Measurements from ENCODE around the gene MDK. TPM values are rescaled to one million over a fixed set of nuclear protein-coding genes. Genes with fewer than 3 reads are reported as not detected.

The MDK gene
- total and polyA plus RNA-seq, 2 experiments from 2014 or later, result 562 to 1,225 TPM

- no peak overlapping the region for H2AFZ ChIP-seq
- H4K20me1 ChIP-seq (ENCODE audit: insufficient read depth, poor library complexity, severe bottlenecking), result no peaks in the 10 kb centered on the region
- H3K9me3 ChIP-seq (ENCODE audit: low read depth), result no peaks in the 10 kb centered on the region
- no peak for DNase-seq (ENCODE audit: low spot score)
- H3K9me2 ChIP-seq (replicated peaks; ENCODE audit: insufficient read depth), result no peaks in the 10 kb centered on the region
- 91% methylated on average over 4 of the region's 4 CpGs for WGBS (ENCODE audit: low lambda C conversion rate, missing lambda C conversion rate)
- peaks cover 21% of the 10 kb centered on the region for H3K27me3 ChIP-seq
- peaks cover 19% of the 10 kb centered on the region for H3K4me1 ChIP-seq (ENCODE audit: insufficient read depth)
- no peak overlapping the region for H3K27ac ChIP-seq
- H3K36me3 ChIP-seq (replicated peaks; ENCODE audit: insufficient read depth, low read depth), result no peaks in the 10 kb centered on the region
- H3K79me2 ChIP-seq, result no peaks in the 10 kb centered on the region
- H3K4me3 ChIP-seq, result no peak overlapping the region
- H3K4me2 ChIP-seq, result no peak overlapping the region
- TF ChIP-seq, protein P1, sequence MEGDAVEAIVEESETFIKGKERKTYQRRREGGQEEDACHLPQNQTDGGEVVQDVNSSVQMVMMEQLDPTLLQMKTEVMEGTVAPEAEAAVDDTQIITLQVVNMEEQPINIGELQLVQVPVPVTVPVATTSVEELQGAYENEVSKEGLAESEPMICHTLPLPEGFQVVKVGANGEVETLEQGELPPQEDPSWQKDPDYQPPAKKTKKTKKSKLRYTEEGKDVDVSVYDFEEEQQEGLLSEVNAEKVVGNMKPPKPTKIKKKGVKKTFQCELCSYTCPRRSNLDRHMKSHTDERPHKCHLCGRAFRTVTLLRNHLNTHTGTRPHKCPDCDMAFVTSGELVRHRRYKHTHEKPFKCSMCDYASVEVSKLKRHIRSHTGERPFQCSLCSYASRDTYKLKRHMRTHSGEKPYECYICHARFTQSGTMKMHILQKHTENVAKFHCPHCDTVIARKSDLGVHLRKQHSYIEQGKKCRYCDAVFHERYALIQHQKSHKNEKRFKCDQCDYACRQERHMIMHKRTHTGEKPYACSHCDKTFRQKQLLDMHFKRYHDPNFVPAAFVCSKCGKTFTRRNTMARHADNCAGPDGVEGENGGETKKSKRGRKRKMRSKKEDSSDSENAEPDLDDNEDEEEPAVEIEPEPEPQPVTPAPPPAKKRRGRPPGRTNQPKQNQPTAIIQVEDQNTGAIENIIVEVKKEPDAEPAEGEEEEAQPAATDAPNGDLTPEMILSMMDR (IDR thresholded peaks at IDR 0.05; ENCODE audit: poor library complexity), result no peak
- no peak for TF ChIP-seq EZH2 (IDR thresholded peaks at IDR 0.05; ENCODE audit: borderline replicate concordance)
Measured at GRCh38 chr11:46393759-46394158, 12.3 kb downstream of the MDK start.

DNA sequence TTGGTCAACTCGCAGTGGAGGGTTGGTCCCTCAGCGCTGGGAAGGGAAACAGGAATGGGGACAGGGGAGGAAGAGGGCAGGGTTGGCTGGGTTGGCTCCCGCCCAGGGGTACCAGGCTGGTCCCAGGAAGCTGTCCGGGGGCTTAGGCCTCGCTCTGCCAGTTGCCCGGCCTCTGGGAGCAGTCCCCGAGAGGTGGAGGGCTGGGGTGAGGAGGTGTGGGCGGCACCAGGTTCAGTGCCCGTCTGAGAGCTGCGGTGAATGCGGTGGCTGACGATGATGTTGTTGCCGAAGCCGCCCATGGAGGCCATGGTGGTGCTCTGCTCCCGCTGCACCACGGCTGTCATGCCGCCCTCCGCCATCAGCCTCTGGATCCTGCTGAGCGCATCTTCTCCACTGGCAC is 16.1 kb downstream of the MDK start:
- Histone ChIP-seq H3K4me3 (no peak overlapping the region), H3K9me2 (replicated peaks; ENCODE audit: insufficient read depth) (no peaks in the 10 kb centered on the region), H3K79me2 (no peaks in the 10 kb centered on the region), H3K4me1 (ENCODE audit: insufficient read depth) (no peaks in the 10 kb centered on the region), H3K4me2 (no peak overlapping the region), H3K27ac (no peak overlapping the region), H2AFZ (no peak overlapping the region), H4K20me1 (ENCODE audit: insufficient read depth, poor library complexity, severe bottlenecking) (no peaks in the 10 kb centered on the region), H3K36me3 (replicated peaks; ENCODE audit: insufficient read depth, low read depth) (no peaks in the 10 kb centered on the region), H3K27me3 (no peaks in the 10 kb centered on the region), H3K9me3 (ENCODE audit: low read depth) (no peaks in the 10 kb centered on the region)
- TF ChIP-seq EZH2 (IDR thresholded peaks at IDR 0.05; ENCODE audit: borderline replicate concordance) (no peak), EZH2phosphoT487 (IDR thresholded peaks at IDR 0.05; ENCODE audit: low read depth, severe bottlenecking, unreplicated experiment) (no peak)
- TF ChIP-seq, protein P1 (IDR thresholded peaks at IDR 0.05; ENCODE audit: poor library complexity), result no peak
- no peak for DNase-seq (ENCODE audit: low spot score)
- WGBS (ENCODE audit: low lambda C conversion rate, missing lambda C conversion rate), result 97% methylated on average over 19 of the region's 19 CpGs

DNA sequence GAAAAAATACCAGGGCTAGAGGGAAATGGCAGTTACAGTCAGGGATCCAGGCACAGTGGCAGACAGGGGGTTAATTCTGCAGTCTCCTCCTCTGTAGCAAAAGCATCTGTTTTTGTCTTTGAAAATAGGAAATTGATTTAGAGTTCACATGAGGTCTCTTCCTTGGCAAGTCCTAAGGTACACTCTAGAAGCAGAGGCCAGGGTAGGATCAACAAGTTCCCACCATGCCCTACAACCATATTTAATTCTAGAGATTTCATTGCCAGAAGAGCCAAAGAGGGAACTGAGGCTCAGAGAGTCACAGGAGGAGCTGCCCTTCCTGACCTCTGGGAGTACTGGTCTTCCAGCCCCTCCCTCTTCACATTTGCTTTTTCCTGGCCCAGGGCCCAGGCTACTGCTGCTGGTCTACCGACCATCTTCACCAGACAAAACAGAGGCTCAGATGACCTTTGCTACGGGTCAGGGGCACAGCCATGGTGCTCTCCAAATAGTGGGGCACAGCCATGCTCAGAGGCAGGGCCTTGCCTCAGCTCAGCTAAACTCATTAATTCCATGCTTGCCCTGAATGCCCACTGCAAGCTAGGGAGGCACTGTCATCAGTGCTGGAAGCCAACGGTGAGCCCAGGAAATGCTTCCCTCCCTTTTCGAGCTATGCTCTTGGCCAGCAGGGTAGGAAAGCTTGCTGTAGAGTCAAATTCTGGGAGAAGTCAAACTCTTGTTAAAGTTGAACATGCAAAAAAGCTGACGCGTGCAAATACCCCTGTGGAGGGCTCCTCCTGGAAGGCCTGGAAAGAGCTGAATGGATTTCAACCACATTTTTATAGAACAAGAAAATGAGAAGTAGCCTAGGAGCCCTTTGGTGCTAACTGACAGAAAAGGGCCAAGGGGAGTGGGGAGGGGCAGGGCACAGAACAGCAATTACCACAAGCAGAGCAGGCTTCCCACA is 21.8 kb downstream of the MDK start:
- H3K79me2 ChIP-seq, result no peaks in the 10 kb centered on the region
- H3K27me3 ChIP-seq, result no peaks in the 10 kb centered on the region
- H3K4me2 ChIP-seq, result no peak overlapping the region
- H2AFZ ChIP-seq, result no peak overlapping the region
- H3K36me3 ChIP-seq (replicated peaks; ENCODE audit: insufficient read depth, low read depth), result no peaks in the 10 kb centered on the region
- H3K4me1 ChIP-seq (ENCODE audit: insufficient read depth), result no peaks in the 10 kb centered on the region
- no peaks in the 10 kb centered on the region for H3K9me2 ChIP-seq (replicated peaks; ENCODE audit: insufficient read depth)
- no peak for DNase-seq (ENCODE audit: low spot score)
- H3K4me3 ChIP-seq, result no peak overlapping the region
- 91% methylated on average over 6 of the region's 6 CpGs for WGBS (ENCODE audit: low lambda C conversion rate, missing lambda C conversion rate)
- no peaks in the 10 kb centered on the region for H3K9me3 ChIP-seq (ENCODE audit: low read depth)
- TF ChIP-seq, protein P1 (IDR thresholded peaks at IDR 0.05; ENCODE audit: poor library complexity), result no peak
- TF ChIP-seq EZH2 (IDR thresholded peaks at IDR 0.05; ENCODE audit: borderline replicate concordance) (no peak), EZH2phosphoT487 (IDR thresholded peaks at IDR 0.05; ENCODE audit: low read depth, severe bottlenecking, unreplicated experiment) (no peak)
- no peak overlapping the region for H3K27ac ChIP-seq
- H4K20me1 ChIP-seq (ENCODE audit: insufficient read depth, poor library complexity, severe bottlenecking), result no peaks in the 10 kb centered on the region
